OCI-LY7 (cell line): ENCODE data around the gene LILRB5. TPM values are rescaled to one million over a fixed set of nuclear protein-coding genes. Genes with fewer than 3 reads are reported as not detected.

ENCODE experiments used
- BruUV-seq: library from RNA; stranded (reverse); fragments of 400-500 nt; replicated peaks from 2 replicates; lab custom pipeline; 2021; lab: Mats Ljungman, UMichigan
- CTCF ChIA-PET: fragments of 300-600 bp; sonication (Branson Sonifier 250); formaldehyde crosslinking; loops from one replicate; lab custom pipeline; 2022; ENCODE audit warnings: antibody characterized with exemption; ENCODE audit not compliant: unreplicated experiment; lab: Charles Lee
- POLR2A ChIA-PET: fragments of 300-600 bp; sonication (Branson Sonifier 250); formaldehyde crosslinking; loops from one replicate; lab custom pipeline; 2022; ENCODE audit warnings: antibody characterized with exemption; lab: Charles Lee
- DNase-seq: peaks from one replicate; pipeline ENCODE4 v3.0.0-alpha.2; 2015; ENCODE audit warnings: low spot score
- H2AFZ ChIP-seq: fragments of 200-600 bp; sonication (generic), shearing (Covaris generic); 2 replicates; pipeline ENCODE4 v1.6.1; 2014; ENCODE audit warnings: mild to moderate bottlenecking, antibody characterized with exemption, low read length, moderate library complexity
- H3K27ac ChIP-seq: fragments of 200-600 bp; sonication (generic); 2 replicates; pipeline ENCODE4 v1.5.1; 2014; ENCODE audit warnings: mixed run types, low read depth, mild to moderate bottlenecking, moderate library complexity, low read length, inconsistent platforms; ENCODE audit not compliant: poor library complexity, severe bottlenecking
- H3K36me3 ChIP-seq: fragments of 200-600 bp; sonication (generic); 2 replicates; pipeline ENCODE4 v1.6.1; 2014; ENCODE audit warnings: mild to moderate bottlenecking, antibody characterized with exemption, low read length, moderate library complexity, mixed read lengths; ENCODE audit not compliant: insufficient read depth
- H3K4me1 ChIP-seq: fragments of 200-600 bp; sonication (generic); 2 replicates; pipeline ENCODE4 v1.5.1; 2014; ENCODE audit warnings: mild to moderate bottlenecking, low read length; ENCODE audit not compliant: insufficient read depth, poor library complexity, severe bottlenecking
- H3K4me2 ChIP-seq: fragments of 200-600 bp; sonication (generic); 2 replicates; pipeline ENCODE4 v1.6.1; 2014; ENCODE audit warnings: mild to moderate bottlenecking, low read length
- H3K4me3 ChIP-seq: fragments of 200-600 bp; sonication (generic); 2 replicates; pipeline ENCODE4 v1.5.1; 2014; ENCODE audit warnings: mild to moderate bottlenecking, low read depth, low read length; ENCODE audit not compliant: poor library complexity, severe bottlenecking
- H3K79me2 ChIP-seq: fragments of 200-600 bp; sonication (generic); 2 replicates; pipeline ENCODE4 v1.6.1; 2016; ENCODE audit warnings: low read depth, mild to moderate bottlenecking, low read length, moderate library complexity, mixed read lengths; ENCODE audit not compliant: insufficient read depth
- H3K9me2 ChIP-seq: fragments of 200-600 bp; sonication (generic); 2 replicates; pipeline ENCODE4 v1.6.1; 2016; ENCODE audit warnings: mild to moderate bottlenecking, low read length, mixed read lengths; ENCODE audit not compliant: insufficient read depth
- H3K9me3 ChIP-seq: fragments of 200-600 bp; sonication (generic); 2 replicates; pipeline ENCODE4 v1.6.1; 2014; ENCODE audit warnings: mild to moderate bottlenecking, mixed run types, low read length, mixed read lengths
- H4K20me1 ChIP-seq: fragments of 200-600 bp; sonication (generic); 2 replicates; pipeline ENCODE4 v1.6.1; 2014; ENCODE audit warnings: mild to moderate bottlenecking, antibody characterized with exemption, low read length, moderate library complexity, mixed read lengths; ENCODE audit not compliant: insufficient read depth
- CTCF ChIP-seq: fragments of 200-600 bp; sonication (generic); conservative IDR thresholded peaks from 2 replicates; pipeline ENCODE4 v1.5.1; 2014; ENCODE audit warnings: mild to moderate bottlenecking, antibody characterized with exemption, low read length, moderate library complexity, mixed read lengths
- EZH2phosphoT487 ChIP-seq: fragments of 200-600 bp; sonication (generic); IDR thresholded peaks from 2 replicates; pipeline ENCODE4 v1.6.1; 2018; ENCODE audit warnings: low read depth, borderline replicate concordance, mild to moderate bottlenecking, mixed run types, antibody characterized with exemption, low read length, moderate library complexity, mixed read lengths
- intact Hi-C: fragments of 100-400 bp; cut with micrococcal nuclease; formaldehyde crosslinking; loops from one replicate; pipeline ENCODE4 v1.10.0; 2022; ENCODE audit not compliant: unreplicated experiment
- total RNA-seq, 2 experiments: library from RNA; depleted of rRNA in 1 of 2; stranded (reverse); fragments of >200 nt in 1 of 2; shearing (Covaris generic) in 1 of 2; gene quantifications; 2 replicates each; pipeline ENCODE4 v1.2.3, GENCODE V29; 2014 to 2022

Gene LILRB5
- total RNA-seq, 2 experiments from 2014 or later, result not detected

DNA sequence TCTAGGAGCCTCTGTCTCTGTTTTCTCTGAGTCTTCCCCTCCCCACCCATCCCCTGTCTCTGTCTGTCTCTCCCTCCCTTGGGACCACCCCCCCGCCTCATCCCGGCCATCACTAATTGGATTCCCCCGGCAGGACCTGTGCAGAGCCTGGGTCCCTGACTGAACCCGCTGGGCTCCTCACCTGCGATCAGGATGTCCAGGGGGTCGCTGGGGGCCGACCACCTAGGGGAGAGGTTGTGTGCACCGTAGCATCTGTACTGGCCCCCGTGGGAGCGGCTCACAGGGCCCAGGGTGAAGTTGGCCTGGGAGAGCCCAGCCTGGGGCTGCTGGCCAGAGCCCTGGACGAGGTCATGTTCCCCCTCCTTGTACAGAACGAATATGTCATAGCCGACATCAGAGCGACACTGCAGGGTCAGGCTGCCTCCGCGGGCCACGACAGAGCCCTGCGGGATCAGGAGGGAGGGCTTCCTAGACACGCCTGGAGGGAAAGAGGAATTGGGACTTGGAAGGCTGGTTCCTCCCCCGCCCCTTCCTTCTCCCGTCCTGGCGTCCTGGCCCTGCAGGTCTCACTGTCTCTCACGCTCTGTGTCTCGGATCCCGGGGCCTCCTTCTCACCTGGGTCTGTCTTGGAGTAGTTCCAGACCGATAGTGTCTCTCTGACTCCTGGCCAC lies 1.8 kb downstream of the LILRB5 start:
- H3K4me1 ChIP-seq, result no peaks in the 10 kb centered on the region
- H3K4me2 ChIP-seq, result no peak overlapping the region
- H3K36me3 ChIP-seq, result no peaks in the 10 kb centered on the region
- CTCF ChIA-PET, result no interaction called here
- H3K9me3 ChIP-seq, result no peaks in the 10 kb centered on the region
- H3K27ac ChIP-seq, result no peak overlapping the region
- BruUV-seq, result no TSS peak
- no peak overlapping the region for H2AFZ ChIP-seq
- no peaks in the 10 kb centered on the region for H3K9me2 ChIP-seq
- no peaks in the 10 kb centered on the region for H3K79me2 ChIP-seq
- DNase-seq, result no peak
- no peak overlapping the region for H3K4me3 ChIP-seq
- TF ChIP-seq EZH2phosphoT487, result no peak
- TF ChIP-seq CTCF, result no peak
- intact Hi-C loops, result no loop called here
- POLR2A ChIA-PET, result no interaction called here
- H4K20me1 ChIP-seq, result no peaks in the 10 kb centered on the region

DNA sequence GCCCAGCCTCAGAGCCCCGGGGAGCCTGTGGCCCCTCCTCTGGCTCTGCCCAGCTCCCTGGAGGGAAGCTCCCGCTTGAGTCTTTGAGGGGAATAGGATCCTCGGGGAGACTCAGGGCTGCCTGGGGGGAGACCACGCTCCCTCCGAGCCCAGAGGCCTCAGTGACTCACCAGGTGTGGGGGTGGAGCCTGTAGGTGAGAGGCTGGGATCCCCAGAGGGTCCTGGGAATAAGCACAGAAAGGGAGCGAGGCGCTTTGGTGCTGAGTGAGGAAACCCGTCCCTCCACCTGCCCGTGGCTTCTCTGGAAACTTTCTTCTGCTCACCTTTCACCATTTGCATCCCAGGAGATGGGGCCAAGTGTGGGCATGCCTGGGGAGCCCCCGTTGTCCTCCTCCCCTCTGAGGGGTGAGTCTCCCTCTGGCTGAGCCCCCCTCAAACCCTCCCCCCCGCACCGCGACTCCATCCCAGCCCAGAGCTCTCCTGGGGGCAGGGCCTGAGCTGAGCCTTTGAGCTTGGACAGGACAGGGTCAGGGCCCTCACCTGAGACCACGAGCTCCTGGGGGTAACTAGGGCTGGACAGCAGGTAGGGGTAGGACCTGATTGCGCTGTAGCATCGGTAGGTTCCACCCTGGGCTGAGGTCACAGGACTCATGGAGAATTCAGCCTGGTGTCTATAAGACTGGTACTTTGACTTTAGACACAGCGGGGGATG lies 2.7 kb downstream of the LILRB5 start:
- no TSS peak for BruUV-seq
- TF ChIP-seq CTCF (no peak), EZH2phosphoT487 (no peak)
- Histone ChIP-seq H2AFZ (no peak overlapping the region), H3K27ac (no peak overlapping the region), H3K79me2 (no peaks in the 10 kb centered on the region), H3K9me2 (no peaks in the 10 kb centered on the region), H3K4me2 (no peak overlapping the region), H3K36me3 (no peaks in the 10 kb centered on the region), H3K9me3 (no peaks in the 10 kb centered on the region), H3K4me3 (no peak overlapping the region), H3K4me1 (no peaks in the 10 kb centered on the region), H4K20me1 (no peaks in the 10 kb centered on the region)
- POLR2A ChIA-PET, result no interaction called here
- no peak for DNase-seq
- CTCF ChIA-PET, result no interaction called here
- intact Hi-C loops, result no loop called here
